GM19455 (cell line): ENCODE measurements around the gene RPUSD3.

Experiments
- ATAC-seq: cut with Tn5 transposase; IDR thresholded peaks from one replicate; pipeline ENCODE4 v1.9.1; 2021; ENCODE audit not compliant: unreplicated experiment

RPUSD3 gene

GRCh38 chr3:9808345-9809037, 35.3 kb downstream of the RPUSD3 start:
- ATAC-seq, result no peak

- ATAC-seq, result no peak
These were observed 35.8 kb downstream of the RPUSD3 start for GRCh38 chr3:9807981-9808344.

- ATAC-seq, result no peak
These were observed 36.9 kb downstream of the RPUSD3 start for GRCh38 chr3:9806688-9807589.

GRCh38 chr3:9806137-9806536, 37.7 kb downstream of the RPUSD3 start:
- no peak for ATAC-seq

GRCh38 chr3:9804996-9805395, 38.8 kb downstream of the RPUSD3 start:
- ATAC-seq, result no peak

GRCh38 chr3:9803494-9803893, 40.3 kb downstream of the RPUSD3 start:
- no peak for ATAC-seq

DNA sequence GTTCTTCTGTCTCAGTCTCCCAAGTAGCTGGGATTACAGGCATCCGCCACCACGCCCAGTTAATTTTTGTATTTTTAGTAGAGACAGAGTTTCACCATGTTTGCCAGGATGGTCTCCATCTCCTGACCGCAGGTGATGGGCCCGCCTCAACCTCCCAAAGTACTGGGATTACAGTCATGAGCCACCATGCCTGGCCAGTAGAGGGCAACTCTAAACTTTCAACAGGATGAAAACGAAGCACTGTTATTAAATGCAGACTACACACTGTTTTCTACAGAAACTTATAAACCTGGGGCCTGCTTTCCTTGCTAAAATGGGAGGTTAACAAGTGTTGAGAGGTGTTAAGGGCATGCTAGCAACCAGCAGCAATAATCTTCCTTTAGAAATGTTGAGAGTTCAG, 43.3 kb downstream of the RPUSD3 start:
- ATAC-seq, result no peak

- no peak for ATAC-seq
These were observed 46.4 kb downstream of the RPUSD3 start for GRCh38 chr3:9797196-9797945.

DNA sequence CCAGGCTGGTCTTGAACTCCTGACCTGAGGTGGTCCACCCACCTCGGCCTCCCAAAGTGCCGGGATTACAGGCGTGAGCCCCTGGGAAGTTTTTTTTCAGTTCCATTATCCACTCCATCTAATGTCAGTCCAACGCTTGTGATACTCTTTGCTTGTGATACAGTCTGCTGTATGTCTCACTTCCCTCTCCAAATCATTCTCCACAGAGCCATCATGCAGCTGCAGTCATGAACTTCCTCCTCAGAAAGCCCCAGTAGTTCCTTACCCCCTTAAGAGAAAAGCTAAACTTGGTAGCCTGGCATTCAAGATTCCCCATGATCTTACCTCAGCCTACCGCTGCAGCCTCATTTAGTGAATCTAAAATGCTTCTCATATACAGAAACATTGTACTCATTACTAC, 48.6 kb downstream of the RPUSD3 start:
- no peak for ATAC-seq

DNA sequence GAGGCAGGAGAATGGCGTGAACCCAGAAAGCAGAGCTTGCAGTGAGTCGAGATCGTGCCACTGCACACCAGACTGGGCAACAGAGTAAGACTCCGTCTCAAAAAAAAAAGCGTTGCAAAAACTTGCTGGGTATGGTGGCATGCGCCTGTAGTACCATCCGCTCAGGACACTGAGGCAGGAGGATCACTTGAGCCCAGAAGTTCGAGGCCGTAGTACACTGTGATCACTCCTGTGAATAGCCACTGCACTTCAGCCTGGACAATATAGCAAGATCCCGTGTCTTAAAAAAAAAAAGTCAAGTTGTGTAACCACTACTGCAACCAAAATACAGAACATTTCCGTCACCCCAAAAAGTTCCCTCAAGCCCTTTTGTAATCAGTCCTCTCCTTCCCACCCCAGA, 49.4 kb downstream of the RPUSD3 start:
- no peak for ATAC-seq

DNA sequence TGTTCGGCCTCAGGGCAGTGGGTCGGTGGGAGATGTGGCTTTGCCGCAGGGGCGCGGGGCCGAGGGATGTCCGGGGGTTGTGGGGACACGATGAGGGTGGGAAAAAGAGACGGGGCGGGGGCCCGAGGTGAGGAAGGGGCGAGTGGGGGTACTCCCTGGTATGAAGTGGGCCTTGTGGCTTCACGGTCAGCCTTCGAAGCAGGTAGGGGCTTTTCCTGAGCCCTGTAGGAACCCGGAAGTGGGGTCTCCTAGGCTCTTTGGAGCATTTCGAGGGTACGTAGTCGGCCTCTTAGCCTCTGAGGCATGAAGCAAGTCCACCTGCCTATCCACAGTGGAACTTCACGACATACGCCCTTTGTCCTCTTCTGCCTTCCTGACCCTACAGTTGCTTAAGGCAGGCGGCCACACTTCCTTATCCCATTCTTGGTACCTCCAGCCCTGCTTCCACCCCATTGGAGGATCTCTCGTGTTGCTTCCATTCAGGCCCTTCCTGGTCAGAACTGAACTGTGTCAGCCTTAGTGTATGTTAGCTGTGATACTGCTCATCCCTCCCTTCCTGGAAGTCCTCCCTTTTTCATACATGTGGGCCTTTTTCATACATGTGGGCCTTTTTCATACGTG, 50.5 kb downstream of the RPUSD3 start:
- no peak for ATAC-seq

DNA sequence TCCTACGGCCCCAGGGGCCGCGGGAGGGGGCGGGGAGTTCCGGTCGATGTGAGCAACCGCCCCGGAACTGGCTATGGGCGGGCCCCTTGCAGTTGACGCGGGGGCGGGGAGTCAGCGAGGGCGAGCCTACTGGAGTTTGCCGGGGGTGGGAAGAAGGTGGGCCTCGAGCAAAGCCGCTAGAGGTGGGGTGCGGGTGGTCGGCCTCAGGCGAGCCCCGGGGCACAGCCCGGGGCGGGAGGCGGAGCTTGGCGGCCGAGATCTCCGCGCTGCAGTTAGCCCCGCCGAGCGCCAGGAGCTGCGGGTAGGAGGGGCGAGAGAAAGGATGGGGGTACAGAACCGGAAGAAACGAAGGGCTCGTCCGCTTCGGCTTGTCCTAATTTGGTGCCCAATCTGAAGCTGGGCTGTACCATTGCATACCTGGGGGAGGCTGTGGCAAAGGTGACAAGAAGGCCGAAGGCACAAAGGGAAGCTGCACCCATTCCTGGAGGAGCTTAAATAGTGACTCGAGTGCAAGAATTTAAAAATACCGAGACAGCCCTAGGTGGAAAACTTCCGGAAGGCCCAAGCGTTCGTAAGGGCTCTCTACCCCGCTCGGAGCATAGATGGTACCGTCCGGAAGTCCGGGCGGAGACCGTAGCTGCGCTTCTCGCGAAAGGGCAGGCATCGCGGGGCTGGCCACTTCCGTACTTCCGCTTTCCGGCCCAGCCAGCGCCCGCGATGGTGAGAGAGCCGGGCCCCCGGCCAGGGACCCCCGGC, 51.2 kb downstream of the RPUSD3 start, which contains the start of the genes ARPC4 and TADA3:
TSS of gene ARPC4 (plus strand) at position 678 of the 756 bp plus-strand sequence. CDS start at position 718, 40 bp downstream.
TSS of gene TADA3 (minus strand) at position 69 of the 756 bp plus-strand sequence. CDS start 1,007 bp downstream, outside the sequence.
- ATAC-seq, result peak; percentile 83

DNA sequence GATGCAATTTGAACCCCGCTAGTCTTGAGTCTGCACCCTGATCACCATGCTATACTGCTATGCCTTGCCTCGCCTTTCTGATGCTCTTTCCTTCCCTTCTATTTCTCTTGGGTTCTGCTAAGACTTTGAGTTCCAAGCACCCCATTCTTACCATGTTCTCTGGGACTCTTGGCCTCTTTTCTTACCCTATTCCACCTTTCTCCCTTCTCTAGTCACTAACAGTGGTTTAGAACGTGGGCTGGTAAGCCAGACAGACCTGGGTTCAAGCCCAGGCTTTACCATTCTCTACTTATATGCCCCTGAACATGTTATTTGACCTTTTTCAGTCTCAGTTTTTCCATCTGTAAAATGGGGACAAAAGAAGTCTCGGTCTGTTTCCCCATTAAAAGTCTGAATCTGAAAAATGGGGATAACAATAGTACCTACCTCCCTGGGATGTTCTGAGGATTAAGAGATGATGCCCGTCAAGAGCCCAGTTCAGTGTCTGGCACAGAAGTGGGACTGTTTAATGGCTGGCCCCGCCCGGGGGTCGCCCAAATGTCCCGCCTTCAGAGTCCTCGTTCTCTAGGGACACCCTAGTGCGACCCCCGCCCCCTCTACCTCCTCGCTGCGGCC, 51.9 kb downstream of the RPUSD3 start:
- ATAC-seq, result no peak

DNA sequence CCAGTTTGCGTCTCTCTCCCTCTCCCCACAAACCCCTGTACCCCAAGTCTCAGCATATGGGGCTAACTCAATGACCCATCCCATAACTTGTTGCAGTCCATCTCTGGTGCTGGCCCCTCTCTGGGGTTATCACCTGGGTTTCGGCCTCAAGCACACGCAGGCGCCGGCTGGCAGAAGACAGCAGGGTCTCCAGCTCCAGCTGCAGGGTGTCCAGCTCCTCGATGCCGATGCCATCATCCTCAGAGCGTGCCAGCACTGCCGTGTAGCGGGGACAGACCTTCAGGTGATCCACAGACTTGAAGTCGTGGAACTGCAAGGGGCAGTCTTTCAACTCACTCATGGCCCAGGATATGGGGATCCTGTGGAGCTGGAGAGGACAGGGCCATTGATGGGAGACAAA, 52.7 kb downstream of the RPUSD3 start:
- no peak for ATAC-seq
